C4-2B (cell line): Measurements from ENCODE around the gene PARVG.

Experiments
- ZFX ChIP-seq: fragments of 450-650 bp; IDR thresholded peaks from 2 replicates; pipeline ENCODE4 v1.6.1; 2017
- TF ChIP-seq, protein P1 (sequence below): fragments of 450-650 bp; conservative IDR thresholded peaks from 2 replicates; pipeline ENCODE4 v1.5.1; 2017; ENCODE audit warnings: mild to moderate bottlenecking

DNA sequence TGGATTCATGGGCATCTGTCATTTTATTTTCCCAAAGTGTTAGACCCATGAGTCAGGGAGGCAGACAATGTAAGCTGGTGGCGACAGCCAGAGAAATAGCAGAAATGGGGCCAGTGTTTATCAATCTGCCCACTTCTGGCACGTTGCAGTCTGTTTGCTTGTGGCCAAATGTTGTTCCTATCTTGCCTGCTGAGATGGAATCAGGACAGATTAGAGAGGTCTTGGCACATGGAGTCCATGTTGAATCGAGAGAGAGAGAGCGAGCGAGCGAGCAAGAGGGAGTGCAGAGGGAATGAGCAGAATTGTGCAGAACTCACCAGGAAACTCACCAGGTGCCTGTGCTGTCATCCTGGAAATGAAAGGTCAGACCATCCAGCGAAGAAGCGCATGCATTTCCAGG, 21.9 kb upstream of the PARVG start:
- TF ChIP-seq, protein P1, sequence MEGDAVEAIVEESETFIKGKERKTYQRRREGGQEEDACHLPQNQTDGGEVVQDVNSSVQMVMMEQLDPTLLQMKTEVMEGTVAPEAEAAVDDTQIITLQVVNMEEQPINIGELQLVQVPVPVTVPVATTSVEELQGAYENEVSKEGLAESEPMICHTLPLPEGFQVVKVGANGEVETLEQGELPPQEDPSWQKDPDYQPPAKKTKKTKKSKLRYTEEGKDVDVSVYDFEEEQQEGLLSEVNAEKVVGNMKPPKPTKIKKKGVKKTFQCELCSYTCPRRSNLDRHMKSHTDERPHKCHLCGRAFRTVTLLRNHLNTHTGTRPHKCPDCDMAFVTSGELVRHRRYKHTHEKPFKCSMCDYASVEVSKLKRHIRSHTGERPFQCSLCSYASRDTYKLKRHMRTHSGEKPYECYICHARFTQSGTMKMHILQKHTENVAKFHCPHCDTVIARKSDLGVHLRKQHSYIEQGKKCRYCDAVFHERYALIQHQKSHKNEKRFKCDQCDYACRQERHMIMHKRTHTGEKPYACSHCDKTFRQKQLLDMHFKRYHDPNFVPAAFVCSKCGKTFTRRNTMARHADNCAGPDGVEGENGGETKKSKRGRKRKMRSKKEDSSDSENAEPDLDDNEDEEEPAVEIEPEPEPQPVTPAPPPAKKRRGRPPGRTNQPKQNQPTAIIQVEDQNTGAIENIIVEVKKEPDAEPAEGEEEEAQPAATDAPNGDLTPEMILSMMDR: no peak
- no peak for TF ChIP-seq ZFX
